Measurements from ENCODE around the gene RBM38.

- TF ChIP-seq POLR2A (IDR thresholded peaks at IDR 0.05) = no peak
- TF ChIP-seq CTCF (IDR thresholded peaks at IDR 0.05) = no peak
Observed at GRCh38 chr20:57352305-57352704, 38.9 kb upstream of the RBM38 start.

Data from Peyer's patch (tissue), 4 donors.